ENCODE data around the gene ATP8B4. TPM values are rescaled to one million over a fixed set of nuclear protein-coding genes. Genes with fewer than 3 reads are reported as not detected.

ATP8B4 gene
- total and polyA plus RNA-seq, 12 donors = 2.1 to 23.9 (median 4.9) TPM

DNA sequence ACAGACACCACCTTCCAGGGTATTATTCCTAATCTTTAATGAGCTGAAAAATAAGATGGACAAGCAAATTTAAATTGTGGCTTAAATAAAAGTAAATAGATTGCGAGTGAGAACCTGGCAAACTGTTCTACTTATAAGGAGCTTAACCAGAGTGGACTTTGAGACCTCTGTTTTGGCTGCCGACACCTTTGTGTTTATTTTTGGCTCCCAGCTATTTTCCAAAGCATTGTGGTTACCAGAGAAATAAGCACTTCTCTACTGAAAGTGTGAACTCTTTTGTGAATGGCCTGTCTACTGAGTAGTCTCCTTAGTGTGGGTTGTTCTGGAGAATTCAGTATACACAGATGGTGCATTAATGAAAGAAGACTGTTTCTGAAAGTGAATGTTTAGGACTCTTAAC, 109.4 kb downstream of the ATP8B4 start:
- no peaks in the 10 kb centered on the region for H3K27me3 ChIP-seq
- no peaks in the 10 kb centered on the region for H3K9me3 ChIP-seq (replicated peaks in 1 of 3)
- H3K27ac ChIP-seq = no peak overlapping the region
- DNase-seq = no peak
- intact Hi-C loops (cut with DNase I) = no loop called here
- TF ChIP-seq CTCF (IDR thresholded peaks at IDR 0.05) = no peak
- no peak for TF ChIP-seq POLR2A (IDR thresholded peaks at IDR 0.05)
- no peaks in the 10 kb centered on the region for H3K4me1 ChIP-seq (replicated peaks in 1 of 2)
- H3K36me3 ChIP-seq (replicated peaks in 1 of 2) = no peaks in the 10 kb centered on the region
- H3K4me3 ChIP-seq = no peak overlapping the region
- WGBS, 4 donors = 76 to 86% (median 81%) methylated on average over 2 of the region's 2 CpGs

DNA sequence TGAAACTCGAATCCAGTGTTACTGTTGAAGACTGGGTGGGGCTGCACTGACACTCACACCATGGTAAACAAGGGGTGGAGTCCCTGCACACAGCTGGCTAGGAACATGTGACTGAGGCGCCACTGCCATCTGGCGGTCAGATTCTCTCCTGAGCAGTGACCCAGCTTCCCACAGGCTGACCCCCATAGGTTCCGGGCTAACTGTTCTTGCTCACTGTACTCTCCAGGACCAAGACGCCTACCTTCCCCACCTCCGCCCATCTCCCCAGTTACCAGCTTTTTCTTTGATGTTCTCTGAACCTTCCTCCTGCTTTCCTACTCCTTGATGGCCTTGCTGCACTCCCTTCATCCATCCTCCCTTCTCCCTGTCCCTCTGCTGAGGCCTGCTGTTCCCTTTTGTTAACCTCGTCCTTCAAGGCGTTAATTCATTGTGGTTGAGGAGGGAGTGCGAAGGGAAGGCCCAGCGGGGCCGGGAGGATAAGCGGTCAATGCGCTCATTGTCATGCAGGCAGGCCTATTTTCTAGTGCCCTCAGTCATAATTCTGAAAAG, 115.2 kb downstream of the ATP8B4 start:
- TF ChIP-seq CTCF (IDR thresholded peaks at IDR 0.05) (peak; percentile 19 to 73 (median 56)), POLR2A (IDR thresholded peaks at IDR 0.05) (no peak)
- 62 to 69% (median 66%) methylated on average over 13 of the region's 13 CpGs for WGBS, 4 donors
- intact Hi-C loops (cut with DNase I) = no loop called here

GRCh38 chr15:49991587-49991986, 127.4 kb downstream of the ATP8B4 start:
- Histone ChIP-seq H3K27ac (no peak overlapping the region), H3K4me1 (replicated peaks in 1 of 2) (no peaks in the 10 kb centered on the region), H3K9me3 (replicated peaks in 1 of 3) (no peaks in the 10 kb centered on the region), H3K27me3 (no peaks in the 10 kb centered on the region), H3K36me3 (replicated peaks in 1 of 2) (no peaks in the 10 kb centered on the region), H3K4me3 (no peak overlapping the region)
- no peak for DNase-seq
- WGBS, 4 donors = 54 to 71% (median 63%) methylated on average over 2 of the region's 2 CpGs
- no peak for TF ChIP-seq CTCF (IDR thresholded peaks at IDR 0.05)
- TF ChIP-seq POLR2A (IDR thresholded peaks at IDR 0.05) = no peak
- intact Hi-C loops (cut with DNase I) = no loop called here

More for the DNA sequence above, 115.2 kb downstream of the ATP8B4 start:
- Histone ChIP-seq H3K36me3 (replicated peaks in 1 of 2) (no peaks in the 10 kb centered on the region), H3K27me3 (no peaks in the 10 kb centered on the region), H3K9me3 (replicated peaks in 1 of 3) (no peaks in the 10 kb centered on the region), H3K27ac (no peak overlapping the region), H3K4me1 (replicated peaks in 1 of 2) (no peaks in the 10 kb centered on the region), H3K4me3 (no peak overlapping the region)
- DNase-seq = peak; percentile 61 to 89 (median 74)

DNA sequence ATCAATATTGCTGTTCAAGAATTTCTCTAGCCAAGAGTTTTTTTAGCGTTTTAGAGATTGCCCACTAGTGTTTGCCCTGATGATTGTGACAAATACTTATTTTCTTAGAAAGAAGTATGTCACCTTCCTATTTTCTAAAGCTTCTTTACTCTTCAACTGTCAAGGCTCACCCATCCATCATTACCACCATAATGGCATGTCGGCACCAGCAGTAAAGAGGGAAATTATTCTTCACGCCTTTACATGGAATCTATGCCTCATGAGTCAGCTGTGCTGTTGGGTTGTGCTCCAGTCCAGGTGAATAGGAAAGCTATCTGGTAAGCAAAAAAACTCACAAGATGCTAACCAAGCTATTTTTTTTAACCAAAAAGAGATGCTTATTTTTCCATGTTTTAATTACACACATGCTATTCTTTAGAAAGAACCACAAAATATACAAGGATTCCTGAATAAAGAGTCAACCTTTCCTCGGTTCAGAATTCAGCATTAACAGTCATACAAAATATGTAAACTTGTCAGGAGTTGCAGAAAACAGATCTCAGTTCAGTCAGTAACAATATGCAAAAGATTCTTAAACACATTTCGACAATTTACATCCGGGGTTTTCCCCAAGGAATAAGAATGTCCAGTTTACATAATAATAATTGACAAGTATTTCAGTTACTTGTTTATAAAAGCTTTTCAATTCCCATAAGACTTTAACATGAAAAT, 128.0 kb downstream of the ATP8B4 start:
- DNase-seq = no peak
- TF ChIP-seq CTCF (IDR thresholded peaks at IDR 0.05) (no peak), POLR2A (IDR thresholded peaks at IDR 0.05) (no peak)
- no peak overlapping the region for H3K27ac ChIP-seq
- no peaks in the 10 kb centered on the region for H3K4me1 ChIP-seq (replicated peaks in 1 of 2)
- 86 to 93% (median 89%) methylated on average over 6 of the region's 6 CpGs for WGBS, 4 donors
- no peaks in the 10 kb centered on the region for H3K9me3 ChIP-seq (replicated peaks in 1 of 3)
- no peaks in the 10 kb centered on the region for H3K27me3 ChIP-seq
- H3K36me3 ChIP-seq (replicated peaks in 1 of 2) = no peaks in the 10 kb centered on the region
- H3K4me3 ChIP-seq = no peak overlapping the region
- intact Hi-C loops (cut with DNase I) = no loop called here
